HepG2 (cell line): ENCODE data around the gene TADA3. TPM values are rescaled to one million over a fixed set of nuclear protein-coding genes. Genes with fewer than 3 reads are reported as not detected.

Experiments used
- FOXO1 ChIP-seq: sonication (generic); formaldehyde crosslinking; IDR thresholded peaks from 2 replicates; pipeline ENCODE4 v1.4.0; 2020; ENCODE audit warnings: missing genetic modification reagents
- GLI4 ChIP-seq: sonication (generic); formaldehyde crosslinking; IDR thresholded peaks from 2 replicates; pipeline ENCODE4 v1.5.1; 2020; ENCODE audit warnings: missing genetic modification reagents, mild to moderate bottlenecking, moderate library complexity, borderline replicate concordance
- IRF1 ChIP-seq: sonication (generic); formaldehyde crosslinking; IDR thresholded peaks from 2 replicates; pipeline ENCODE4 v1.4.0; 2020; ENCODE audit warnings: low read depth, mild to moderate bottlenecking, missing genetic modification reagents
- LRRFIP1 ChIP-seq: sonication (generic); formaldehyde crosslinking; conservative IDR thresholded peaks from 2 replicates; pipeline ENCODE4 v1.4.0; 2020; ENCODE audit warnings: missing genetic modification reagents
- MAFF ChIP-seq: IDR thresholded peaks from 2 replicates; pipeline ENCODE4 v1.6.1; 2011; ENCODE audit warnings: low read depth, low read length, improper control_type of control experiment
- MEIS2 ChIP-seq: sonication (generic); formaldehyde crosslinking; IDR thresholded peaks from 2 replicates; pipeline ENCODE4 v1.9.0; 2021; ENCODE audit warnings: mild to moderate bottlenecking, missing genetic modification reagents
- NFIB ChIP-seq: sonication (generic); formaldehyde crosslinking; IDR thresholded peaks from 2 replicates; pipeline ENCODE4 v1.9.0; 2021; ENCODE audit warnings: missing genetic modification reagents, mild to moderate bottlenecking, borderline replicate concordance
- NFKB2 ChIP-seq: sonication (generic); formaldehyde crosslinking; IDR thresholded peaks from 2 replicates; pipeline ENCODE4 v1.4.0; 2020; ENCODE audit warnings: missing genetic modification reagents, borderline replicate concordance
- PAF1 ChIP-seq: IDR thresholded peaks from 2 replicates; pipeline ENCODE4 v1.6.1; 2016; ENCODE audit warnings: missing genetic modification reagents, missing compliant biosample characterization
- SMC3 ChIP-seq: IDR thresholded peaks from 2 replicates; pipeline ENCODE4 v1.6.1; 2011; ENCODE audit warnings: low read length, improper control_type of control experiment
- SP140L ChIP-seq: sonication (generic); formaldehyde crosslinking; IDR thresholded peaks from 2 replicates; pipeline ENCODE4 v1.4.0; 2020; ENCODE audit warnings: missing genetic modification reagents, borderline replicate concordance
- SP4 ChIP-seq: sonication (generic); formaldehyde crosslinking; IDR thresholded peaks from 2 replicates; pipeline ENCODE4 v1.8.1; 2023; ENCODE audit warnings: mild to moderate bottlenecking, missing genetic modification reagents
- ZBTB4 ChIP-seq: sonication (generic); formaldehyde crosslinking; IDR thresholded peaks from 2 replicates; pipeline ENCODE4 v1.4.0; 2020; ENCODE audit warnings: missing genetic modification reagents, mild to moderate bottlenecking, borderline replicate concordance
- ZC3H13 ChIP-seq: sonication (generic); formaldehyde crosslinking; IDR thresholded peaks from 2 replicates; pipeline ENCODE4 v1.8.1; 2023; ENCODE audit warnings: mild to moderate bottlenecking, missing genetic modification reagents, moderate library complexity
- ZNF18 ChIP-seq: sonication (generic); formaldehyde crosslinking; IDR thresholded peaks from 2 replicates; pipeline ENCODE4 v1.8.0; 2022; ENCODE audit warnings: mild to moderate bottlenecking, missing genetic modification reagents; ENCODE audit not compliant: insufficient replicate concordance
- ZNF670 ChIP-seq: sonication (generic); formaldehyde crosslinking; IDR thresholded peaks from 2 replicates; pipeline ENCODE4 v1.8.0; 2022; ENCODE audit warnings: mild to moderate bottlenecking, missing genetic modification reagents, borderline replicate concordance
- polyA plus RNA-seq, 8 experiments: library from polyadenylated mRNA; depleted of rRNA in 3 of 8; stranded (reverse) in 7 of 8; unstranded in 1 of 8; fragments of >200 nt; fragmentation: Illumina TruSeq in 4 of 8; extraction: Trizol in 4 of 8; gene quantifications; 2 replicates each; pipeline versions ENCODE4 v1.2.1 to v1.2.3, GENCODE V29; 2011 to 2016; ENCODE audit warnings: low read depth in 4 of 8, missing spikeins in 1 of 8, mixed read lengths in 1 of 8; ENCODE audit not compliant: insufficient read depth in 1 of 8
- total RNA-seq, 5 experiments: library from RNA; depleted of rRNA; stranded (reverse); fragments of >200 nt; fragmentation: Illumina TruSeq; extraction: Trizol; gene quantifications; 2 replicates each; pipeline ENCODE4 v1.2.3, GENCODE V29; 2016; ENCODE audit warnings: low read depth in 1 of 5
- TF ChIP-seq, protein P1 (sequence below): sonication (generic); formaldehyde crosslinking; IDR thresholded peaks from 2 replicates; pipeline ENCODE4 v1.4.0; 2020; ENCODE audit warnings: missing genetic modification reagents, mild to moderate bottlenecking, borderline replicate concordance

TADA3 gene
- total and polyA plus RNA-seq, 2 of the 13 experiments (the other 11 are each of a cell fraction or from before 2014, with no cell fraction given), result 32.1 to 37.1 TPM

GRCh38 chr3:9792405-9793160 is at the start of gene TADA3, which contains the start of gene ARPC4 (continued):
- TF ChIP-seq ZBTB4 (CRISPR knock-in tag) (no peak), ZC3H13 (no peak), SP140L (CRISPR knock-in tag) (no peak), LRRFIP1 (no peak), ZNF18 (CRISPR knock-in tag) (no peak), FOXO1 (CRISPR knock-in tag) (no peak), PAF1 (CRISPR knock-in tag) (no peak), ZNF670 (CRISPR knock-in tag) (0 out of 2 replicates have a peak, but pooled peaks have one; percentile 13), MEIS2 (no peak), SP4 (CRISPR knock-in tag) (peak; percentile 74), SMC3 (no peak; the same call in 1 of the 2 replicates), NFKB2 (CRISPR knock-in tag) (no peak), GLI4 (CRISPR knock-in tag) (no peak), MAFF (peak; percentile 7; the same call in 1 of the 2 replicates), NFIB (CRISPR knock-in tag) (no peak), IRF1 (no peak)
- TF ChIP-seq, protein P1, sequence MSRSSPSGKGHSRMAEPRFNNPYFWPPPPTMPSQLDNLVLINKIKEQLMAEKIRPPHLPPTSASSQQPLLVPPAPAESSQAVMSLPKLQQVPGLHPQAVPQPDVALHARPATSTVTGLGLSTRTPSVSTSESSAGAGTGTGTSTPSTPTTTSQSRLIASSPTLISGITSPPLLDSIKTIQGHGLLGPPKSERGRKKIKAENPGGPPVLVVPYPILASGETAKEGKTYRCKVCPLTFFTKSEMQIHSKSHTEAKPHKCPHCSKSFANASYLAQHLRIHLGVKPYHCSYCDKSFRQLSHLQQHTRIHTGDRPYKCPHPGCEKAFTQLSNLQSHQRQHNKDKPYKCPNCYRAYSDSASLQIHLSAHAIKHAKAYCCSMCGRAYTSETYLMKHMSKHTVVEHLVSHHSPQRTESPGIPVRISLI (CRISPR knock-in tag), result no peak
